HG02759 (cell line): Measurements from ENCODE around the gene C2CD4C.
"Not testable (repeated sequence)": the region's sequence is repeated elsewhere in the genome, so short reads cannot be mapped to it uniquely, and the experiment has no call there.

Experiments
- ATAC-seq: cut with Tn5 transposase; IDR thresholded peaks from one replicate; pipeline ENCODE4 v1.9.1; 2021; ENCODE audit warnings: mild to moderate bottlenecking, moderate library complexity; ENCODE audit not compliant: unreplicated experiment

The C2CD4C gene

DNA sequence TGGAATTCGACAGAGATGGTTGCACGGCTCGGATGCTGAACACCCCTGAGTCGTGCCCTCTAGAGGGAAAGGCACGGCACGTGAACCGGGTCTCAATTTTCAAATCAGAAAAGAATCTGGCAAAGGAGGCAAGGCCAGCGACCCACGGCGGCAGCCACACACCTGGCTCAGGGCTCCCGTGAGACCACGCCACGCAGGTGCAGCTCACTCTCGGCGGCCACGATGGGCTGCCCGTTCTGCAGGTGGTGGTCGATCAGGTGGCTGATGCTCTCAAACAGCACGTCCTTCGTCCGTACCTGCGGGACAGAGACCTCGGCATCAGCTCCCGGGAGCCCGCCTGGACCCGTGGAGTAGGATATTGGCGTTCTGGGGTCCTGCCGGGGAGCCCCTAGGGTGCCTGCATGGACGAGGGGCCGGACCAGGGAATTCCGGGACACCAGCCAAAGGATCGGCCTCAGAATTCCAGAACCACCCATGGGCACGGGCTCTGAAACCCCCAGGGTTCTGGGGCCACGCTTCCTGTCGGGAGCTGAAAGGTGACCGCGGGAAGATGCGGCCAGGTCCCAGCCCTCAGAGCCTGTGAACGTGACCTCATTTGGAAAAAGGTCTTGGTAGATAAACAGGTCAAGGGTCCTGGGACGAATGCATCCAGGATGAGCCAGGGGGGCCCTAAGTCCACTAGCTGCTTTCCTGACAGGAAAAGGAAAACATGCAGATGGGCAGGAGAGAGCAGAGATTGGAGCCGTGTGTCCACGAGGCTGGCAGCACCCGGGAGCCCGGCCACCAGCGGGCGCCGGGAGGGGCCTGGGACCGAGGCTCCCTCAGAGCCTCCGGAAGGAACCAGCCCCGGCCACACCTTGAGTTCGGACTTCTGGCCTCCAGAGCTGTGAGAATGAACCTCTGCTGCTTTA lies 10.1 kb upstream of the C2CD4C start:
- no peak for ATAC-seq

DNA sequence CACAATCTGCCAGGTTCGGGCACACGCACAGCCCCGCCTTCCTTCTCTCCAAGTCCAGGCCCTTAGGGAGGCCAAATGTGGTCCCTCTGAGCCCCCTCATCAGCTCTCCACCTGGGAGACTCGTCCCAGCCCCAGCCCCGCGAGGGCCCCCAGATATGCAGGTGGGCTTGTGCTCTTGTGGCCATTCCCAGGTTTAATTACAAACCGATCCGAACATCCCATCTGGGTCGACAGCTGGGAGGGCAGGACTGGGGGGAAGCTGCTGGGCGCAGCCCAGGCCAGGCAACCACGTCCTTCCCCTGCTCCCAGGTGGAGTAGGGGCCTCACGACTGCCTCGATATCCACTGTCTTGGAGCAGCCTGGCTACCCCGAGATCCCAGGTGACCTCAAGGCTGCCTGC lies 7.5 kb upstream of the C2CD4C start:
- ATAC-seq = no peak

- ATAC-seq = no peak
These were observed 6.3 kb upstream of the C2CD4C start for GRCh38 chr19:415292-415691.

- no peak for ATAC-seq
These were observed 4.9 kb upstream of the C2CD4C start for GRCh38 chr19:413756-414420.

DNA sequence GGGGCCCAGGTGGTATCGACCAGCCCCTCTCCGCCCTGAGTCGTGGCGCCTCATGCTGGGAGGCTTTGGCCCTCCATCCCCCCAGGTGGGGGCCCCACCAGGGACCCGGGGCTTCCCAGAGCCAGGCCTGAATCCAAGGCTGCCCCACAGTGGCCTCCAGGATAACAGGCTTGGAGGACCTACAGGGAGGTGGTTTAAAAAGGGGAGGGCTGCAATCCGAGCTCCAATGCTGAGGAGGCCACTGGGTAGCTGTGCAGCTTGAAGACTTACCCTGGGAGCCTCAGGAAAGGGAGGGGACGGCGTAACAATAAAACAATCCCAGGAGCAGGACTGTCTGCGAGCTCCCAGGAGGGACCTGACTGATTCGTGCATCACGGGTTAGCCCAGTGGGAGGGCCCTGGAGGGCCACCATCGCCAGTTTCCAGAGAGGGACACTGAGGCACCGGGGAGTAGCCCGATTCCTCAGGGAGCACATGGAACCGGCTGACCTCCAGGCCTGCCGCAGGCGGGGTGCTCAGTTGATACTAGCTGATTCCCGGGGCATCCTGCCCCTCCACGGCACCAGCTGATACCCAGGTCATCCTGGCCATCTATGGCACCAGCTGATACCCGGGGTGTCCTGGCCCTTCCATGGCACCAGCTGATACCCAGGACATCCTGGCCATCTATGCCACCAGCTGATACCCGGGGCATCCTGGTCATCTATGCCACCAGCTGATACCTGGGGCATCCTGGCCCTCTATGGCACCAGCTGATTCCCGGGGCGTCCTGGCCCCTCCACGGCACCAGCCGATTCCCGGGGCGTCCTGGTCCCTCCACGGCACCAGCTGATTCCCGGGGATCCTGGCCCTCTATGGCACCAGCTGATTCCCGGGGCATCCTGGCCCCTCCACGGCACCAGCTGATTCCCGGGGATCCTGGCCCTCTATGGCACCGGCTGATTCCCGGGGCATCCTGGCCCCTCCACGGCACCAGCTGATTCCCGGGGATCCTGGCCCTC lies 3.7 kb upstream of the C2CD4C start:
- no peak for ATAC-seq

GRCh38 chr19:411723-412355 lies 2.9 kb upstream of the C2CD4C start:
- ATAC-seq = no peak

- not testable (repeated sequence) for ATAC-seq
These were observed 2.3 kb upstream of the C2CD4C start for GRCh38 chr19:411121-411722.

GRCh38 chr19:410243-410781 lies 1.4 kb upstream of the C2CD4C start:
- ATAC-seq = no peak

- ATAC-seq = no peak
These were observed 732 bp upstream of the C2CD4C start for GRCh38 chr19:409516-410242.

GRCh38 chr19:408441-408901 lies 476 bp downstream of the C2CD4C start:
- ATAC-seq = no peak

DNA sequence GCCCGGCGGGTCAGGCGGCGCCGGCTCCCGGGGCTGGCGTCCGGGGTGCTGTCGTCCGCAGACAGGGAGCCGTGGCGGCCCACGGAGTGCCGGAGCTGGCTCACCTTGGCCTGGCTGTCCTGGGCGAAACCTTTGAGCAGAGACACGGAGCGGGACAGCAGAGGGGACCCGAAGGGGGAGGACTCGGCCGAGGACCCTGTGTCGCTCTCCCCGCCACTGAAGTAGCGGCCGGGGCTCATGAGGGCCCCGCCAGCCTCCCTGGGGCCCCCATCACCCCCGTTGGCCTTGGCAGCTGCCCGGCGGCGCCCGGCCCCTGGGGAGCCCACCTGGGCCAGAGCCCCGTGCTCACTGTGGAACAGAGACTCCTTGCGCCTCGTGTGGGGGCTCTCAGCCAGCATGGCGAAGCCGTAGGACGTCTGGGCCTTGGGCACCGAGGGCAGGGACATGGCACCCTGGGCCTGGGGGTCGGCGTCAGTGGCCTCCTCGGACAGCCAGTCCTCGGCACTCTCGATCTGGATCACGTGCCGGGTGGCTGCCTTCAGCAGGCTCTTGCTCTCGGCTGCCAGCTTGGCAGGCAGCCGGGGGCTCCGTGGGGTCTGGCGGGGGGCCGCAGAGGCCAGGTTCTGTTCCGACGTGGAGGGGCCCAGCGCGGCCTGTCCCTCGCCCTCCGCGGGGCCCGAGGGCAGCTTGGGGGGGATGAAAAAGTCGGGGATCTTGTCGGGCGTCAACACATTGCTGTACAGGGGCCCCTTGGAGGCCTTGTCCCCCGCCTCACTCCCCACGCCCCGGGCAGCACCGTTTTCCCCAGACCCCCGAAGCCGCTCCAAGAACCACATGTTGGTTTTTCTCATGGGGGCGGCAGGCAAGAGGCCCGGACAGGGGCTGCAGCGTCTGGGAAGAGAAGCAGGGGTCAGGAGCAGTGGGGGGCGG lies 1.2 kb downstream of the C2CD4C start:
- ATAC-seq = no peak

GRCh38 chr19:406971-407510 lies 1.9 kb downstream of the C2CD4C start:
- ATAC-seq = no peak

DNA sequence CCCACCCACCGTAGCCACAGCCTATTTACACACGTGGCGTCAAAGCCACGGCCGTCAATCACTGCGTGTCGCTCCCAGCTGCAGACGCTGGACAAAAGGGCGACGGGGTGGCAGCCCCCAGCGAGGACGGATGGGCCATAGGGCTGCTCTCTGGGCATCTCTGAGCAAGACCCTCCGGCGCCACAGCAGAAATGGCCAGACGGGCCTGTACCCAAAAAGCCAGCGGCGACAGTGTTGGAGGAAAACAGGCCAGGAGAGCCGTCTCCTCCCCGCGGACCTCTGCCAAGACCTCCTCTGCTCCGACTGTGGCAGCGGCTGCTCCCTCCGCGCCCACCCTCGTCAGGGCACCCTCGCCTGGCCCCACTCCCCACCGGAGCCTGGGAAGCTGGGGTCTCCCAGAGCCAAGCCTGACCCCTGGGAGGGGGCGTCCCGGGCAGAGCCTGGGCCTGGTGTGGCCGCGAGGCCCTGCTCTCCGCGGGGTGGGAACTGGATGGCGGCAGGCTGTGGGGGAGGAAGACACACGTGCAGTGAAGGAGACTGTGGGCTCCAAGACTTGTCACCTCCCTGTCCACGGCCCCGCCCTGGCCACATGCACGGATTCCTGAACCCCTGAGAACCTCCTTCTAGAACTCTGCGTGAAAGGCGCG lies 2.7 kb downstream of the C2CD4C start:
- no peak for ATAC-seq

- ATAC-seq = no peak
These were observed 3.6 kb downstream of the C2CD4C start for GRCh38 chr19:405121-405965.

DNA sequence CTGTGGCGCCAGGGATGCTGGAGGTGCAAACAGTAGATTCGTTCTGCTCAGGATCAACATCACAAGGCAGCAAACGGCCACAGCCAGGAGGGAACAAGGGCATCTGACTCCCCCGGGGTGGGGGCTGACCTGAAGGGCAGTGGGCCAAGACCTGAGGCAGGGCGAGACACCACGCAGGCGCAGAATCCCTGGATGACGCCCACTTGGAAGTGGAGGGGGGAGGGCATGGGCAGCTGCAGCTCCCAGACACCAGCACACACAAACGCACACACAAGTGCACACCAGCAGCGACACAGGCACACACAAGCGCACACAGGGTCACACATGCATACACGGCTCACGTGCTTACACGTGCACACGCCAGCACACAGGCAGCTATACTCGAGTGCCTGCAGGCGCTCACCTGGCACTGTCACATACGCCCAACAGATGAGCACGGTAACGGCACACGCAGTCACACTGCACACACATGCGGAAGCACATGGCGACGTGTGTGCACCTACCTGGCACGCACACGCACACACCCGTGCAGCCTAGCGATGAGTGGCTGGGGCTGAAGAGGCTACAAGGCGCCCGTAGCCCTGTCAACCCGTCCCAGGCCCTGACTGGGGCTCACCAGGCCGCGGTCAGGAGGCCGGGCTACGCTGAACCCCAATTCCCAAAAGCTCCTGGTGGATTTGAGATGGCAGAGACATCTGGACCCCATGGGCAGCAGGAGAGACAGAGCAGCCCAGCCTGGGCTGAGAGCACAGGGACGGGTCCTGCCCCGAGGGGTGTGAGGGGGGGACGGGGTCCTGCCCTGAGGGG lies 5.5 kb downstream of the C2CD4C start:
- no peak for ATAC-seq

- no peak for ATAC-seq
These were observed 6.2 kb downstream of the C2CD4C start for GRCh38 chr19:402786-403185.
